GM19455 (cell line): Measurements from ENCODE around the gene USP48.
"Not testable (repeated sequence)": the region's sequence is repeated elsewhere in the genome, so short reads cannot be mapped to it uniquely, and the experiment has no call there.

Experiments
- ATAC-seq: cut with Tn5 transposase; IDR thresholded peaks from one replicate; pipeline ENCODE4 v1.9.1; 2021; ENCODE audit not compliant: unreplicated experiment

Gene USP48

GRCh38 chr1:21782868-21783678 lies at the start of gene USP48:
USP48 (minus strand) TSS chr1:21783149; CDS start chr1:21782957, 192 bp downstream.
- peak; percentile 69 for ATAC-seq

GRCh38 chr1:21831454-21831970 lies 48.6 kb upstream of the USP48 start:
- ATAC-seq = no peak

- no peak for ATAC-seq
These were observed 48.0 kb upstream of the USP48 start for GRCh38 chr1:21830792-21831453.

- no peak for ATAC-seq
These were observed 46.3 kb upstream of the USP48 start for GRCh38 chr1:21829294-21829693.

GRCh38 chr1:21828506-21829210 lies 45.7 kb upstream of the USP48 start:
- ATAC-seq = no peak

GRCh38 chr1:21828075-21828474 lies 45.1 kb upstream of the USP48 start:
- no peak for ATAC-seq

- no peak for ATAC-seq
These were observed 44.3 kb upstream of the USP48 start for GRCh38 chr1:21827141-21827679.

GRCh38 chr1:21826694-21827093 lies 43.7 kb upstream of the USP48 start:
- not testable (repeated sequence) for ATAC-seq

GRCh38 chr1:21825393-21825792 lies 42.4 kb upstream of the USP48 start:
- ATAC-seq = no peak

- no peak for ATAC-seq
These were observed 42.0 kb upstream of the USP48 start for GRCh38 chr1:21824926-21825325.

GRCh38 chr1:21823980-21824702 lies 41.2 kb upstream of the USP48 start:
- no peak for ATAC-seq

GRCh38 chr1:21823206-21823979 lies 40.4 kb upstream of the USP48 start:
- no peak for ATAC-seq

GRCh38 chr1:21822349-21822748 lies 39.4 kb upstream of the USP48 start:
- ATAC-seq = no peak

GRCh38 chr1:21821385-21822019 lies 38.6 kb upstream of the USP48 start:
- no peak for ATAC-seq

- ATAC-seq = no peak
These were observed 37.8 kb upstream of the USP48 start for GRCh38 chr1:21820597-21821232.

GRCh38 chr1:21818656-21819055 lies 35.7 kb upstream of the USP48 start:
- no peak for ATAC-seq

- ATAC-seq = no peak
These were observed 33.8 kb upstream of the USP48 start for GRCh38 chr1:21816602-21817302.

- ATAC-seq = no peak
These were observed 32.9 kb upstream of the USP48 start for GRCh38 chr1:21815724-21816321.
